ENCODE results near the gene TRIO.
"Not testable (repeated sequence)": the region's sequence is repeated elsewhere in the genome, so short reads cannot be mapped to it uniquely, and the experiment has no call there.

Gene TRIO

DNA sequence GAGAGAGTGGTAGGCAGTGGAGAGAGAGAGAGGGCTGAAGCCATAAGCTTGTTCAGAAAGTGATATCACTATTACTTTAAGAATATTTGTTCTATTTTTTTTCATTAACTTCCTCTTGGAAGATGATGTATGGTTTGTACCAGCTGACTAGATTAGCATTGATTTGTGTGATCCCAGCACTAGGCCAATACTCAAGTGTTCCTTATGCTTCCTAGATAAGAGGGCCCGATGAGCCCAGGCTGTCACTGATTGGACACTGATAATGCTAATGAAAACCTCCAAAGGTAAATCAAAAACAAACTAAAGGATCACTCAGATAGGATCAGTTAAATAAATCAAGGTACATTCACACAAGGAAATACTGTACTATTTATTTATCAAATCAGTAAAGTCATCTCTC is 385.8 kb downstream of the TRIO start:
- DNase-seq: no peak

DNA sequence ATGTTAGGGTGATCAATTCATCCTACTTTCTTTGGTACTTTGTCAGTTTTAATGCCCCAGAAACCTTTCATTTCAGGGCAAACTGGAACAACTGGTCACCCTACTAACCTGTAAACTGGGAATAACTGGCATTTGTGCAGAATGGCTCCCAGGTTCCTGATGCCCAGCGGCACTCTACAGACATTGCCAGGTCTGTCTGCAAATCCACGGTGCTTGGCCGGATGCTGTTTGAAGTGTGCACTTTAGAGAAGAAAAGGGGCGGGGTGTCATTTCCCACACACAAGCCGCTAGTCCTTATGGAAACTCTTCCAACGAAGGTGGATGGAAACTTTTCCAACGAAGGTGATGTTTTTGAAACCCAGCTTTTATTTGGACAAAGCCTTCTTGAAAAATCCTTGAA is 388.5 kb downstream of the TRIO start:
- no peak for DNase-seq

DNA sequence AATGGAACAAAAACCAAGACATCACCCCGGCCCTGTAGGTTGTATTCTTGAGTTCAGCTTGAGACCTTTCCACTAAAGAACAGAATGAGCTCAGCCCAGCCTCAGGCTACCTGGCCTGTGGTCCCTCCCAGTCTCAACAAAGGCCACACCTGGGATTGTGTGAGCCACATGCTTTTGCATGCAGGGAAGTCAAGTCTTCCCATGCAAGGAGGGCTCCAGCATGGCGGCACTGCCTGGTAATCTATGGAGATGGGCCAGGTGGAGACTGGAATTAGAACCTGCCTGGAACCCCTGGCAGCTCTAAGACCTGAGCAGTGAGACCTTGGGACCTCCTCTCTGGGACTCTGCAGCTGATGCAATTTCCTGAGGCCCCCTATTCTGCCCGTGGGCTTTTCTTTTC is 389.0 kb downstream of the TRIO start:
- DNase-seq: no peak

GRCh38 chr5:14534773-14535172 is 391.6 kb downstream of the TRIO start:
- no peak for DNase-seq

DNA sequence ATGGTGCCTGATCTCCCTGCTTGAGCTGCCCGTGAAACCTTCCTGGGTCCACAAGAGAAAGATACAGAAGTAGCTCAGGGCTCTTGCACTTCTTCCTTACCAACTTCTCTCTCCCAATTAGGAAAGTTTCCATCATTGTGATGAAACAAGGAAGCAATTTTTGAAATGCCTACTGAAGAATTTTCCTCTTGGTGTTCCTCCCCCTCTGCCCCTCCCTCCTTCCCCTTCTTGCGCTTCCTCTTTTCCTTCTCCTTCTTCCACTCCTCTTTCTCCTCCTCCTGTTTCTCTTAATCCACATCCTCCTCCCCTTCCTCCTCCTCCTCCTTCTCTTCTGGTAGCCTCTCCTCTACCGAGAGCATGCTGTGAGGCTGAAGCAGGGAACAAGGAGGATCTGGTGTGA is 402.2 kb downstream of the TRIO start:
- no peak for DNase-seq

DNA sequence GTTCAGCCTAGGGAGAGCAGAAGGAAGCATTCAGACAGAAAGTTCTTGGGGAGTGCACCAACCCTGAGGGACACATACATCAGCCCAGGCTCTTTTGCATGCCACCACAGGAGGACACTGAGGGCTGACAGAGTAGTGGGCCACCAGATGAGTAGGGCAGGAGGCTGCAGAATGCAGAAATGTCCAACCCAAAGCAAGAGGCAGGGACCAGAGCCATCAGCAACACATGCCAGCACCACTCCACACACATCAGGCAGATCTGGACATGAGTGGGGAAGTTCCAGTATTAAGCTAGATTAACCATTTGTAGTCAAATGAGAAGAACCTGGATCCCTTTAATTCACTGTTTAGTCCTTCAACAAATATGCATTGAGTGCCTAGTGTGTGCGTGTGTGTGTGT is 402.7 kb downstream of the TRIO start:
- DNase-seq: no peak

DNA sequence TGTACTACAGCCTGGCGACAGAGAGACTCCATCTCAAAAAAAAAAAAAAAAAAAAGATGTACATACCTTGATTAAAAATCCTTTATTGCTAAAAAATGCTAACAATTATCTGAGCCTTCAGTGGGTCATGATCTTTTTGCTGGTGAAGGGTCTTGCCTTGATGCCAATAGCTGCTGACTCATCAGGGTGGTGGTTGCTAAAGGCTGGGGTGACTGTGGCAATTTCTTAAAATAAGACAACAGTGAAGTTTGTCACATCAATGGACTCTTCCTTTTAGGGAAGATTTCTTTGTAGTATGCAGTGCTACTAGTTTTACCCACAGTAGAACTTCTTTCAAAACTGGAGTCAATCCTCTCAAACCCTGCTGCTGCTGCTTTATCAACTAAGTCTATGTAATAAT is 404.5 kb downstream of the TRIO start:
- DNase-seq: no peak

DNA sequence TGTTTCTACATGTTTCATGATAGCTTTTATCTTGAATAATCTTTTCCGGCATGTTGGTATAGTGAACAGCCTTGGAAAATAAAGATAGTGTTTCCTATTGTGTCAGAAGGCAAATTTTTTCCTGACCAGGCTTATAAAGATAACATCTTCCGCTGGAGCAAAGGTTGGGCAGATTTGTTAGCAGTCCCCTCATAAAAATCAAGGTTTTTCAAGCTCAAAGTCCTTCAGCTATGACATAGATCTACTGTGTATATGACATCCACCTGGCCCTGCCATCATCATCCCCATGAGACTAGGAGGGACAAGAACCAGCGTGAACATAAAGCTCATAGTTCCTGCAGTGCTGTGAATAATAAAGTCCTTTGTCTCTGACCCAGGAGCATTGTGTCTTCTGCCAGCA is 408.1 kb downstream of the TRIO start:
- DNase-seq: no peak

GRCh38 chr5:14552017-14552416 is 408.9 kb downstream of the TRIO start:
- no peak for DNase-seq

- not testable (repeated sequence) for DNase-seq
Measured at GRCh38 chr5:14554288-14554687, 411.1 kb downstream of the TRIO start.

- DNase-seq: no peak
Measured at GRCh38 chr5:14556015-14556414, 412.9 kb downstream of the TRIO start.

DNA sequence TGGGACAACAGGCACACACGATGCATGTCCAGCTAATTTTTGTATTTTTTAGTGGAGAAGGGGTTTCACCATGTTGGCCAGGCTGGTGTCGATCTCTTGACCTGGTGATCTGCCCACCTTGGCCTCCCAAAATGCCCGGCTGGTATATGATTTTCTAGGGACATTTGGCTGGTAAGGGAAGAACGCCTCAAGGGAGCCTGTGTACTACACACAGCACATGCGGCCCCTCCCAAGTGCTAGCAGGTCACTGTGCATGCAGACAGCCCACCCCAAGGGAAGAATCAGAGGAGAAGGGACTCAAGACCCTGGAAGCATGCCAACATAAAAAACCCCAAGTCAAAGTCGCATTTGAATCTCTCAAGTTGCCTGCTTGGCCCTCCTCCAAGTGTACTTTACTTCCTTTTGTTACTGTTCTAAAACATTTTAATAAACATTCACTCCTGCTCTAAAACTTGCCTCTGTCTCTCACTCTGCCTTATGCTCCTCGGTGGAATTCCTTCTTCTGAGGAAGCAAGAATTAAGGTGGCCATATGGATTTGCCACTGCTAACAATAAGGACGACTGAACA is 414.1 kb downstream of the TRIO start:
- no peak for DNase-seq

DNA sequence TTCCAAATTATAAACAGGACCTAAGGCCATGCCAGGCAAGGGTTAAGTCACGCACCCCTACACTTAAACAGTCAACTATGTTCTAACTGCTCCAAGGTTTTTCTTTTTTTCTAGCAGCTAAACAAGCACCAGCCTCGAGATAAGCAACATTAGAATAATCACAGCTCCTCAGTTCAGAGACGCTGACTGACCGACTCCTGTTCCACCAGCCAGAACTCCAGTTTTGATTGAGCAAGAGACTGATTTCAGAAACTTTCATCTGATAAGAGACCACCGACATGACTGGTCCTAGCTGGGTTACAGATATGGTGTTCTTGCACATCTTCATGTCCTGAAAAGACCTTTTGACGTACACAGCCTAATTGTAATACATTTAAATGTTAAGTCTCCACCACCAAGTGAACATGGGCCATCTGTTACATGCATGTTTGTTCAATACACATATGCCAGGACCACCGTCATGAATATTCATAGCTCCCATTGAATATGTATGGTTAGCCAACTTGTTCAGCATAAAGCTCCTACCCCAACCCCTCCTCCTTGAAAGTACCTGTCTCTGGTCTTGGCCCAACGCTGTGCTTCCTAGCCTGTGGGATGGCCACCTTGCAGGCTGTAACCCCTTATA is 414.8 kb downstream of the TRIO start:
- DNase-seq: no peak
